Rectal smooth muscle tissue (tissue), 1 donor: Measurements from ENCODE around the gene RALY.
A peak's percentile ranks its signal among the peaks of the same experiment; 100 is the strongest.

Experiments used
- H3K27ac ChIP-seq: one replicate; pipeline ENCODE4 v1.7.0; 2013; ENCODE audit warnings: low read depth, low read length, inconsistent platforms
- H3K27me3 ChIP-seq: one replicate; pipeline ENCODE4 v1.7.0; 2013; ENCODE audit warnings: low read length; ENCODE audit not compliant: control insufficient read depth, insufficient read depth
- H3K36me3 ChIP-seq: one replicate; pipeline ENCODE4 v1.7.0; 2013; ENCODE audit warnings: low read length; ENCODE audit not compliant: control insufficient read depth, insufficient read depth
- H3K4me1 ChIP-seq: one replicate; pipeline ENCODE4 v1.7.0; 2013; ENCODE audit warnings: low read length; ENCODE audit not compliant: control insufficient read depth, insufficient read depth
- H3K4me3 ChIP-seq: one replicate; pipeline ENCODE4 v1.7.0; 2013; ENCODE audit warnings: low read length
- H3K9ac ChIP-seq: one replicate; pipeline ENCODE4 v1.7.0; 2013; ENCODE audit warnings: low read length

RALY gene

DNA sequence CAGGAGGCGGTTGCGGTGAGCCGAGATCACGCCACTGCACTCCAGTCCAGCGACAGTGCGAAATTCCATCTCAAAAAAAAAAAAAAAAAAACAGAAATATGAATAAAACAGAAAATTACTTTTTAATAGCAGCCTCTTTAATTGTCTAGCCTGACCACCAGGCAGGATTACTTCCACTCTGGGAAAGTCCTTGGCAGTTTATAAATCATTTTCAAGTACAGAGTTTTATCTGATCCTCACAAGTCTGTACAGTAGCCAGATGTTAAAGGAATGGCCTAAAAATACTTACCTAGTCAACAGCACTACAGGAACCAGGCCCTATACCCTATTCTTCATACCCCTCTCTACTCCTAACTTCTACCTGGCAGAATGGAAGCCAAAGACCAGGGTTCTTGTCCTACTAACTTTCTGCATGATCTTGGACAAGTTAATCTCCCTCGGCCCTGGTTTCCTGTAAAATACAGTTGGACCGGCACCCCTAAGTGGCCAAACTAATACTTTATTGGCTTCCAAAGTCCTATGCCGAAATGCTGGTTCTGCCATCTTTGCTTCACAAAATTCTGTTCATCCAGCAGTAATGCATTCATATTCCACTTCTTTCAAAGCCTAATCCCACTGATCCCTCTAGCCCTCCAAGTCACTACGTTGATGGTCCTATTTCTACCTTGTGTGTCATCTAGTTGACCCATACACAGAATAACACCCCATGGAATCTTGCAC, 116.5 kb downstream of the RALY start:
- Histone ChIP-seq H3K4me1 (peaks cover 21% of the 10 kb centered on the region), H3K9ac (no peak overlapping the region)

DNA sequence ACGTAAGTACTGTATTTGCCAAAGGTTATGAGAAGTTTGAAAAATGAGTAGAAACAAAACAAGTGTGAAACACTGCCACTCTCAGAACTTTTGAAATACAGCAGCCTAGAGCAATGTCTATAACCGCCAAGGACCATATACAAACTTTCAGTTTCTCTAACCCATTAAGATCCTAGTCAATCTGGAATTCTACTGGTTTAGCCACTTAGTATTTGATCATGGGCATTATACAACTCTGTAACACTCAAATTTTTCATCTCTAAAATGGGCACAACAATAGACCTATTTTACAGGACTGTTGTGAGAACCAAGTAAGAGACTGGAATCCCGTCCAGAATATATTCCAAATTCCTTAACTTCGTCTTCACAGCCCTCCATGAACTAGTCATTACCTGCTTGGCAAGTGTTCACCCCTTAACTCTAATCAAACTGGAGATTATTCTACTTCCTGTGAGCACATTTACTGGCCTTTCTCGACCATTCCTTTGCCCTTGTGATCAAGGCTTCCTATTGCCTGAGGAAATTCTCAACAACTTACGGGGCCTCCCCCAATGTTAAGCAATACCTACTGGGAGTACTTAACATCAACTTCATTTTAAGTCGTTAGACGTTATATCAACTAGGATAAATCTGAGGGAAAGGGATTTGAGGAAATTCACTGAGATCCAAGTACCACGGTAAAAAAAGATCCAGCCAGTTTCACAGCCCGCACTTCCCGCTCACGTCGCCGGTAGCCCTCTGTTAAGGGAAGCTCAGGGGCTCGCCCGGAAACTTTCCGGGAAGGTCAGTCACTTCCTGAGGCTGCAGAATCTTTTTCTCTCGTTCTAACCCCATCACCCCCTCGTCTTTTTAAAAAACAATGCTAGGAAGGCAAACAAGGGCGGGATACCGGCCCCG, 117.3 kb downstream of the RALY start:
- H3K9ac ChIP-seq = peak overlapping the region; percentile 95
- no peaks in the 10 kb centered on the region for H3K27me3 ChIP-seq
- peaks cover 21% of the 10 kb centered on the region for H3K4me1 ChIP-seq
- H3K4me3 ChIP-seq = peak overlapping the region; percentile 97
- peaks cover 3% of the 10 kb centered on the region for H3K36me3 ChIP-seq
- H3K27ac ChIP-seq = peak overlapping the region; percentile 93

More for the DNA sequence above, 116.5 kb downstream of the RALY start:
- Histone ChIP-seq H3K36me3 (peaks cover 4% of the 10 kb centered on the region), H3K27me3 (no peaks in the 10 kb centered on the region), H3K4me3 (peak overlapping the region; percentile 97), H3K27ac (no peak overlapping the region)

DNA sequence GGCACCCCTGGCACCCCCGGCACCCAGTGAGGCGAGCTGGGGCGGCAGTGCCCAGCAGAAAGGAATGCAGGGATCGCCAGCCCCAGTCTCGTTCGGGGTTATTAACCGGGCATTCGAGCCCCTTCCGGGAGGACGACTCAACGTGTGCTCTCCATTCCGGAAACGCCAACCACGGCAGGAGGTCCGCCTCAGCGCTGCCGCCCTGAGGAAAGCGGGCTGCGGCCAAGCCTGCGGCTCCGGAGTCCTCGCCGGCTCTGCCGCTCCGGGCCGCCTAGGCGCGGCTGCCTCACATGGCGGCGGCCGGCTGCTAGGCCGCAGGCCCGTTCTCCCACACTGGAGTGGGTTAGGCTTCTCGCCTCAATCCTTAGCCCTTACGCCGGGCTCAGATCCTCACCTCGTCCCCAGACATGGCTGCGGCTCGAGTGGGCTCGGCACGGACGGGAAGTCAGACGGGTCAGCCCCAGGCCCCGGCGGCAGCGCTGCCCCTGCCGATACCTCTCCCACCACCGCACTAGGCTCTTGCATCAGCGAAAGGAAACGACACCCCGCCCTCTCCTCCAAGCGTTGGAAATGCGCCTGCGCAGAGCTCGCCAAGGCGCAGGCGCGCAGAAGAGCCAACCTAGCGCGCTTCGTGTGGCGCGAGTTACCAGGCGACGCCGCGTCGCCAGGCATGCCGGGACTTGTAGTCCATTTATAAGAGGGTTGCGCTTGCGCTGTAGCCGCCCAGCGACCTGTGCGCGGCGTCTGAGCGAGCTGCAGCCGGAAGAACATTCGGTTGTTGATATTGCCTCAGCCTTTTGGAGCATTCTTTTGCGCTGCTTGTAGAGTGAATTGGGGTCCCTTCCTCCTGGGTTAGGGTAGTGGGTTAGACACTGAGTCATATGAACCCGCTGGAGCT, 118.2 kb downstream of the RALY start, which contains the start of gene EIF2S2:
Gene EIF2S2, minus strand, starts transcription at position 542 of the 898 bp plus-strand sequence. Its CDS starts 133 bp downstream, at position 409.
- Histone ChIP-seq H3K4me3 (peak within 1 kb of the TSS; percentile 97), H3K27me3 (no peaks in the 10 kb centered on the region), H3K27ac (peak within 1 kb of the TSS; percentile 93), H3K4me1 (peaks cover 21% of the 10 kb centered on the region), H3K36me3 (peaks cover 3% of the 10 kb centered on the region), H3K9ac (peak within 1 kb of the TSS; percentile 95)

DNA sequence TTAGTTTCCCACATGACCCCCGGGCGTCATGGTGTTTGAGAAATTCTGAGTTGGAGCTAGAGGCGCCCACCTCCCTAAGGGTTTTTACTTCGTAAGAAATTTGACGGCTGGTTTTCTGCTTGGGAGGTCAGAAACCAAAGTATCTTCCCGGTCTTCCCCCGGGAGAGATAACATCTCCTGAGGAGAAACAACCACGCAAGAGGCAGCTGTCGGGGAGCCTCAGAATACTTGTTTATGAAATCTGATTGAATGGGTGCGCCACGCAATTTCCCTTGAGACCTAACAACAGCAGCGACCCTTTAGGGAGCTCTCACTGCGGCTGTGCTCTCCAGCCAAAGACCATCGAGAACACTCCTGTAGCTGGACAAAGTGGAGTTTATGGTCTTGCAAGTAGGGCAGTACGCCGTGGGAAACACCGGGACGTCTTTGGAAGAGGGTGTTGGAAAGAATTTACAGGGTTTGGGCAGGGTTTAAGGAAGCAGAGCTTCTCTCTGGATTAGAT, 118.9 kb downstream of the RALY start:
- H3K27ac ChIP-seq = peak overlapping the region; percentile 81
- H3K27me3 ChIP-seq = no peaks in the 10 kb centered on the region
- H3K4me1 ChIP-seq = peaks cover 21% of the 10 kb centered on the region
- H3K9ac ChIP-seq = peak overlapping the region; percentile 51
- peak overlapping the region; percentile 80 for H3K4me3 ChIP-seq
- peaks cover 3% of the 10 kb centered on the region for H3K36me3 ChIP-seq

DNA sequence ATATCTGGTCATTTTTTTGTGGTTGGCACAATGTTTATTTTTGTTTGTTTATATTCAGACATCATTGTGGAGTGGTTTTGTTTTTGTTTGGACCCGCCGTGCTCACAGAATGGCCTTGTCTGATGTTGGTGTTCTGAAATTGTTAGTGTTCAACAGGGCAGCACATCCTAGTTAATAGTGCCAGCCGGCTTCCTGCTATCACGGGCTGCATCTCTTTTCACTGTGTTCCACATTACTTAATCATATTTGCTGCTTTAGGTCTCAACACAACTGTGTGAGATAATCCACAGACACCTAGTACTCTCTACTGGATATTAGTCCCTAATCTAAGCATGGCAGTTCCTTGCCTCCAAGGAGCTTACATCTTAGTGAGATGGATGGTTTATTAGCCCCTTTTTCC, 121.1 kb downstream of the RALY start:
- Histone ChIP-seq H3K9ac (no peak overlapping the region), H3K4me1 (peaks cover 14% of the 10 kb centered on the region), H3K27me3 (no peaks in the 10 kb centered on the region), H3K27ac (no peak overlapping the region), H3K36me3 (no peaks in the 10 kb centered on the region), H3K4me3 (no peak overlapping the region)

DNA sequence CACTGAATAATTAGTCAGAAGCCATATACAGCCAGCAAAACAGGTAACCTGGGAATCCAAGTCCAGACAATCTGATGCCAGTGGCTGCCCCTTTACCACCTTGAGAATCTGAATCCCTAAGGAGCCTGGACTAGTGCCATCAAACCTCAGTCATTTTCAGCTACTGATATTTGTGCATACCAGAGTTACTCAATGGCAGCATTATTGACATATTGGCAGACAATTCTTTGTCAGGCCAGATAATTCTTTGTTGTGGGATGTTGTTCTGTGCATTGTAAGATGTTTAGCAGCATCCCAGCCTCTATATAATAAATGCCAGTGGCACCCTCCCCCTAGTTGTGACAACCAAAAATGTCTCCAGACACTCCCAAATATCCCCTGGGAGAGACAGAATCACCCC, 121.5 kb downstream of the RALY start:
- H3K4me1 ChIP-seq = peaks cover 11% of the 10 kb centered on the region
- no peak overlapping the region for H3K9ac ChIP-seq
- H3K36me3 ChIP-seq = no peaks in the 10 kb centered on the region
- H3K27ac ChIP-seq = no peak overlapping the region
- H3K27me3 ChIP-seq = no peaks in the 10 kb centered on the region
- H3K4me3 ChIP-seq = no peak overlapping the region

DNA sequence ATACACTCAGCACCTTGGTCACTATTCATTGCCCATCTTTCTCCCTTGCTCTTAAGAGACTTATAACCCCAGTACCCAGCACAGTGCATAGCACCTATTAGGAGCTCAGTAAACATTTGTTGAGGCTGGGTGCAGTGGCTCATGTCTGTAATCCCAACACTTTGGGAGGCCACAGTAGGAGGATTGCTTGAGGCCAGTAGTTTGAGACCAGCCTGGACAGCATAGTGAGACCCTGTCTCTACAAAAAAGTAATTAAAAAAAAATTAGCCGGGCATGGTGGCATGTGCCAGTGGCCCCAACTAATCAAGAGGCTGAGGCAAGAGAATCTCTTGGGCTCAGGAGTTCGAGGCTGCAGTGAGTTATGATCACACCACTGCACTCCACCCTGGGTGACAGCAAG, 126.5 kb downstream of the RALY start:
- no peak overlapping the region for H3K4me3 ChIP-seq
- H3K27me3 ChIP-seq = no peaks in the 10 kb centered on the region
- H3K4me1 ChIP-seq = no peaks in the 10 kb centered on the region
- no peaks in the 10 kb centered on the region for H3K36me3 ChIP-seq
- H3K27ac ChIP-seq = no peak overlapping the region
- no peak overlapping the region for H3K9ac ChIP-seq

DNA sequence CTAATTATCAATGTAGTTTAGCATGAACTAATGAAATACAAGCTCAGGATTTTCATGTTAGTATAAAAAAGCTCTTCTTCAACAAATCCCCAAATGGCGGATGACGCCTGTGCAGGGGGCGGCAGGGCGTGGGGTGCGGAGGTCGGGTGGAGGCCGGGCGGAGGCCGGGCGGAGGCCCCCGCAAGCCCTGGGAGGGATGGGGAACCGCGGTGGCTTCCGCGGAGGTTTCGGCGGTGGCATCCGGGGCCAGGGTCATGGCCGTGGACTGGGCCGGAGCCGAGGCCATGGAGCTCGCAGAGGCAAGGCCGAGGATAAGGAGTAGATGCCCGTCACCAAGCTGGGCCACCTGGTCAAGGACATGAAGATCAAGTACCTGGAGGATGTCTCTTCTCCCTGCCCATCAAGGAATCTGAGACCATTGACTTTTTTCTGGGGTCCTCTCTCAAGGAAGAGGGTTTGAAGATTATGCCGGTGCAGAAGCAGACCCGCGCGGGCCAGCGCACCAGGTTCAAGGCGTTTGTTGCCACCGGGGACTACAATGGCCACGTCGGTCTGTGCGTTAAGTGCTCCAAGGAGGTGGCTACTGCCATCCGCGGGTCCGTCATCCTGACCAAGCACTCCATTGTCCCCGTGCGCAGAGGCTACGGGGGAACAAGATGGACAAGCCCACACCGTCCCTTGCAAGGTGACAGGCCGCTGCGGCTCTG, 128.7 kb downstream of the RALY start:
- Histone ChIP-seq H3K9ac (no peak overlapping the region), H3K4me1 (no peaks in the 10 kb centered on the region), H3K4me3 (no peak overlapping the region), H3K27ac (no peak overlapping the region), H3K27me3 (no peaks in the 10 kb centered on the region), H3K36me3 (no peaks in the 10 kb centered on the region)

DNA sequence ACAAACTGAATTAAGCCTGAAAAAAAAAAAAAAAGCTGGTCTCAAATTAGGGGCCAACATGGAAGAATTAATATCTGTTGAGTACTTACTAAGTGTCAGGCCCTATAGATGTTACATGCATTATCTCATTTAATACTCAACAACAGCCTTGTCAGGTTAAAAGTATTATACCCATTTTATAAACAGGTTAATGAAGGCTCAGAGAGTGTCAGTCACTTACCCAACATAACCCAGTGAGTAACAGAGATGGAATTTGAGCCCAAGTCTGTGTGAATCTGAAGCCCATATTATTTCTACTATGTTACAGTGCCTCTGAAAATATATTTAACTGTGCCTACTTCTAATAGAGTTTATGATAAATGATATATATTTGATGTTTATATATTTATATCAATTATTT, 129.6 kb downstream of the RALY start:
- Histone ChIP-seq H3K4me1 (no peaks in the 10 kb centered on the region), H3K9ac (no peak overlapping the region), H3K4me3 (no peak overlapping the region), H3K27ac (no peak overlapping the region), H3K36me3 (no peaks in the 10 kb centered on the region), H3K27me3 (no peaks in the 10 kb centered on the region)

DNA sequence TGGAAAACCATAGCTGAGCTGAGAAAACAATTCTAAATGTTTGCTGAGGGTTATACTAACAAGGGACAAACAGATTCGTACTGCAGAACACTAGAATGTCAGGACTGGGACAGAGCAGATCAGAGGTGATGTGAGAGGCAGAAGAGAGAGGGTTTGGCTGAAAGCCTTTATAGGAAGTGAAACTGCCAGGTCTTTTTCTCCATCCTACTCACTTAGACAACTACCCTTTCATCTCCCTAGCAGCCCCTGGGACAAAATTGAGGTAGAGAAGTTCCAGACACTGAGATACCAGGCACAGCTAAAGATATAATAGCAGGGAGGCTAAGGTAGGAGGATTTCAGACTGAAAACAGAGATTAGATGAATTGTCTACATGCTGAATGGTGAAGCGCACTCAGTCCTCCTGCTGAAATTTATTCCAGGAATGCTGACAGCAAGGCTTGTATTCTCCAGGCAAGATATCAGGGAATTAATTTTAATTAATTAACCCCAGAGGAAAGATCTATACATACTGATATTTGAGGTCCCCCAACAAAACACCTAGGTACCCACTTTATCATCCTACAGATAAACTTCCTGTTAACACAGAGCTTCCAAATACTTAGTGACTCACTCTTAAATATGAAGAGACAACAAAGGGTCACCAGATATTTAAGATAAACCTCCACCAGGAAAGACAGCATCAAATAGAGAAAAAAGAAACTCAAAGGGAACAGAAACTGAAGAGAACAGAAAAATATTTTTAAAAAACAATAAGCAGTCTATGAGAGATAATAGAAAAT, 130.9 kb downstream of the RALY start:
- no peaks in the 10 kb centered on the region for H3K27me3 ChIP-seq
- H3K27ac ChIP-seq = no peak overlapping the region
- no peak overlapping the region for H3K9ac ChIP-seq
- no peaks in the 10 kb centered on the region for H3K4me1 ChIP-seq
- H3K4me3 ChIP-seq = no peak overlapping the region
- no peaks in the 10 kb centered on the region for H3K36me3 ChIP-seq

DNA sequence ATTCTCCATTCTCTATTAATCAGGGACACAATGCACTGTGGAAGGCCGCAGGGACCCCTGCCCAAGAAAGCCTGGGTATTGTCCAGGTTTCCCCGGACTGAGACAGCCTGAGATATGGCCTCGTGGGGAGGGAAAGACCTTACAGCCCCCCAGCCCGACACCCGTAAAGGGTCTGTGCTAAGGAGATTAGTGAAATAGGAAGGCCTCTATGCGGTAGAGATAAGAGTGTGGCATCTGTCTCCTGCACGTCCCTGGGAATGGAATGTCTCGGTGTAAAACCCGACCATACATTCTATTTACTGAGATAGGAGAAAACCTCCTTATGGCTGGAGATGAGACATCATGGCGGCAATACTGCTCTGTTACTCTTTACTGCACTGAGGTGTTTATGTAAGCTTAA, 134.1 kb downstream of the RALY start:
- Histone ChIP-seq H3K27ac (no peak overlapping the region), H3K36me3 (no peaks in the 10 kb centered on the region), H3K9ac (no peak overlapping the region), H3K4me3 (no peak overlapping the region), H3K27me3 (no peaks in the 10 kb centered on the region), H3K4me1 (no peaks in the 10 kb centered on the region)
